Astrocyte of the cerebellum (primary cell): ENCODE data around the gene RPS15.

Source experiments
- DNase-seq: peaks from one replicate; pipeline ENCODE4 v3.0.0-alpha.2; 2011; ENCODE audit warnings: low read depth
- H3K4me3 ChIP-seq: 2 replicates; pipeline ENCODE4 v1.5.1; 2011; ENCODE audit warnings: mild to moderate bottlenecking, low read depth, low read length, moderate library complexity
- CTCF ChIP-seq: IDR thresholded peaks from 2 replicates; pipeline ENCODE4 v1.5.1; 2012; ENCODE audit warnings: low read length, low read depth, moderate library complexity, mild to moderate bottlenecking; ENCODE audit errors: missing control alignments
- in situ Hi-C: cut with HindIII; loops from 2 replicates; pipeline ENCODE4 v1.10.0; 2017; ENCODE audit warnings: low sequenced_read_pairs

RPS15 gene

GRCh38 chr19:1460033-1460995 is 22.1 kb downstream of the RPS15 start:
- DNase-seq = no peak
- no peak overlapping the region for H3K4me3 ChIP-seq
- in situ Hi-C loops = no loop called here
- TF ChIP-seq CTCF = no peak

GRCh38 chr19:1461862-1462261 is 23.7 kb downstream of the RPS15 start:
- DNase-seq = no peak
- no peak for TF ChIP-seq CTCF
- in situ Hi-C loops = no loop called here
- H3K4me3 ChIP-seq = no peak overlapping the region

- DNase-seq = no peak
- H3K4me3 ChIP-seq = no peak overlapping the region
- in situ Hi-C loops = no loop called here
These were observed 27.2 kb downstream of the RPS15 start for GRCh38 chr19:1465191-1466016.

GRCh38 chr19:1466018-1466460 is 27.8 kb downstream of the RPS15 start:
- in situ Hi-C loops = no loop called here
- H3K4me3 ChIP-seq = no peak overlapping the region
- no peak for DNase-seq
- no peak for TF ChIP-seq CTCF

More at GRCh38 chr19:1465191-1466016, 27.2 kb downstream of the RPS15 start:
- TF ChIP-seq CTCF = peak; percentile 58

- TF ChIP-seq CTCF = no peak
- H3K4me3 ChIP-seq = no peak overlapping the region
- no peak for DNase-seq
- in situ Hi-C loops = no loop called here
These were observed 28.4 kb downstream of the RPS15 start for GRCh38 chr19:1466461-1467214.

GRCh38 chr19:1467215-1467489 is 29.0 kb downstream of the RPS15 start:
- no peak for TF ChIP-seq CTCF
- no peak overlapping the region for H3K4me3 ChIP-seq
- DNase-seq = no peak
- in situ Hi-C loops = no loop called here
